ENCODE results near the gene MOB3A.

The MOB3A gene

DNA sequence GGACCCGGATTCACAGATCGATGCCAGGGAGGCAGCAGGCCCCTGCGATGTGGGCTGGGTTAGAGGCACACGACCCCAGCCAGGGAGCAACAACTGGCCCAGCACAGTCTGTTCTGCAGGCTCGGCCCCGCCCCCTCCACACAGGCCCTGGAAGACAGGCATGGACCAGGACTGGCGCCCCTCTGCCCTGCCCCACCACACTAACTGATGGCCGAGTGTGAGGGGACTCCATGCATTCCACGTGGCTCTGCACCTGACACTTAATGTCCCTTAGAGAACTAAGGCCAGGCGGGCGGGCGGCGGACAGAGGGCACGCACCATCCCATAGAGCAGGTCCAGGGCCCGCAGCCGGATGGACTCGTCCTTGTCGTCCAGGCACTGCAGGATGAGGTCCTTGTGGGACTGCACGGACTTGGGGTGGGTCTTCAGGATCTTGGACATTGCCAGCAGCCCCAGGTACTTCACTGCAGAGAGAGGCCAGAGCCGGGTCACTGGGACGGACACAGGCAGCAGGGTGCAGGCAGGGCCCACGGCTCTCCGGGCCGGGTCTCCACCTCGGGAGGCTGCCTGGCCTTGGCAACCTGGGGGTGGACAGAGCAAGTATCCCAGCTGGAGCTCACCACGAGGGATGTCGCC, 25.4 kb upstream of the MOB3A start:
- H3K9me3 ChIP-seq (ENCODE audit: severe bottlenecking), result no peaks in the 10 kb centered on the region
- peaks cover 83% of the 10 kb centered on the region for H3K36me3 ChIP-seq
- H3K27me3 ChIP-seq (ENCODE audit: insufficient read depth, low read depth, severe bottlenecking), result no peaks in the 10 kb centered on the region
- no peak for DNase-seq
- no peak for TF ChIP-seq CTCF (IDR thresholded peaks at IDR 0.05; ENCODE audit: low read depth, low read length)
- H3K27ac ChIP-seq, result no peak overlapping the region
- H3K4me3 ChIP-seq (ENCODE audit: low read depth, low read length), result no peak overlapping the region

- H3K36me3 ChIP-seq, result peaks cover 86% of the 10 kb centered on the region
- DNase-seq, result no peak
- no peak overlapping the region for H3K27ac ChIP-seq
- no peak for TF ChIP-seq CTCF (IDR thresholded peaks at IDR 0.05; ENCODE audit: low read depth, low read length)
- no peaks in the 10 kb centered on the region for H3K27me3 ChIP-seq (ENCODE audit: insufficient read depth, low read depth, severe bottlenecking)
- H3K9me3 ChIP-seq (ENCODE audit: severe bottlenecking), result no peaks in the 10 kb centered on the region
- H3K4me3 ChIP-seq (ENCODE audit: low read depth, low read length), result no peak overlapping the region
These were observed 24.7 kb upstream of the MOB3A start for GRCh38 chr19:2120821-2121220.

GRCh38 chr19:2119921-2120785, 24.0 kb upstream of the MOB3A start:
- Histone ChIP-seq H3K4me3 (ENCODE audit: low read depth, low read length) (no peak overlapping the region), H3K36me3 (peaks cover 90% of the 10 kb centered on the region), H3K27ac (no peak overlapping the region), H3K27me3 (ENCODE audit: insufficient read depth, low read depth, severe bottlenecking) (no peaks in the 10 kb centered on the region), H3K9me3 (ENCODE audit: severe bottlenecking) (no peaks in the 10 kb centered on the region)
- no peak for DNase-seq
- no peak for TF ChIP-seq CTCF (IDR thresholded peaks at IDR 0.05; ENCODE audit: low read depth, low read length)

- Histone ChIP-seq H3K27ac (no peak overlapping the region), H3K9me3 (ENCODE audit: severe bottlenecking) (no peaks in the 10 kb centered on the region), H3K4me3 (ENCODE audit: low read depth, low read length) (no peak overlapping the region), H3K36me3 (peaks cover 96% of the 10 kb centered on the region), H3K27me3 (ENCODE audit: insufficient read depth, low read depth, severe bottlenecking) (no peaks in the 10 kb centered on the region)
- no peak for DNase-seq
- no peak for TF ChIP-seq CTCF (IDR thresholded peaks at IDR 0.05; ENCODE audit: low read depth, low read length)
These were observed 22.3 kb upstream of the MOB3A start for GRCh38 chr19:2118438-2118837.

DNA sequence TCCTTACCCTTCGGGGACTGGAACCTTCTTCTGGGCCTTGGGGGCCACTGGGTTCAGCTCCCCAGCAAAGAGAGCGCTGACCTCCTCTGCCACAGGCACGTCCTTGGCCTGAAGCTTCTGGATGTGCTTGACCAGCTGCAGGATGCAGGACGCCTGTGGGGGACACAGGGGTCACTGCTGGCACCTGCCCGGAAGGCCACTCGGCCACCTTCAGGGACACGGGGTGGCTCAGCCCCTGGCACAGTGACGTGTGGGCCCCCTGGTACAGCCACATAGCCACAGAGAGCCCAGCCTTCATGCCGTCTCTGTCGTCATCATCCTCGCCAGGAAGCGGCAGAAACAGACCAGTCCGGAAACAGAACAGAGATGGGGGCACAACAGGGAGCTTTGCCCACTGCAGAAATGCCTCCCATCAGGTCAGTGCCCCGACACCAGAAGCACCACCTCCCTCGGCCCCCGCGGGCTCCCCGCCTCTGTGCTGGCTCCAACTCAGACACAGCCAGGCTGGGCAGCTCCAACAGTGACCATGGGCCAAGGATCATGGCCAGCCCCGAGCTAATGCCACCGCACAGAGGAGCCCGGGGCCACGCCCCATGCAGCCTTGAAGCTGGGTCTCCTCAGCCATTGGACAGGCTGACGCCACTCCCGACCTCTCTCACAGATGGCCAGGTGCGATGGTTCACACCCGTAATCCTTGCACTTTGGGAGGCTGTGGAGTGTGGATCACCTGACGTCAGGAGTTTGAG, 21.3 kb upstream of the MOB3A start:
- TF ChIP-seq CTCF (IDR thresholded peaks at IDR 0.05; ENCODE audit: low read depth, low read length), result no peak
- DNase-seq, result no peak

More for the DNA sequence above, 21.3 kb upstream of the MOB3A start:
- Histone ChIP-seq H3K36me3 (peaks cover 93% of the 10 kb centered on the region), H3K27me3 (ENCODE audit: insufficient read depth, low read depth, severe bottlenecking) (no peaks in the 10 kb centered on the region), H3K9me3 (ENCODE audit: severe bottlenecking) (no peaks in the 10 kb centered on the region), H3K27ac (no peak overlapping the region), H3K4me3 (ENCODE audit: low read depth, low read length) (no peak overlapping the region)

All from WERI-Rb-1 (cell line).